CD4-positive, alpha-beta T cell (primary cell): ENCODE results near the gene SMIM41. TPM values are rescaled to one million over a fixed set of nuclear protein-coding genes. Genes with fewer than 3 reads are reported as not detected.

Experiments
- ATAC-seq: fragments of 200-7000 bp; cut with Tn5 transposase; one replicate; pipeline ENCODE4 v1.10.0; 2022; ENCODE audit warnings: mild to moderate bottlenecking; ENCODE audit not compliant: poor library complexity
- CTCF ChIA-PET: fragments of 350-600 bp; sonication (Branson Sonifier 250); formaldehyde crosslinking; loops from one replicate; lab custom pipeline; 2021; ENCODE audit warnings: antibody characterized with exemption, inconsistent platforms; lab: Charles Lee
- POLR2A ChIA-PET: fragments of 350-600 bp; sonication (Branson Sonifier 250); formaldehyde crosslinking; loops from one replicate; lab custom pipeline; 2021; ENCODE audit warnings: antibody characterized with exemption, inconsistent platforms; lab: Charles Lee
- DNase-seq, 14 experiments: peaks; one replicate each; pipeline ENCODE4 v3.0.0-alpha.2; 2013 to 2020; ENCODE audit warnings: mixed read lengths in 2 of 14
- H3K27ac ChIP-seq, 2 donors: one replicate each; pipeline versions ENCODE4 v1.5.1 to v1.7.0; 2013; ENCODE audit warnings: low read length in 2 of 2, low read depth in 1 of 2, mild to moderate bottlenecking in 1 of 2
- H3K27me3 ChIP-seq, 2 experiments: 1 replicate in 1 of 2; 2 replicates in 1 of 2; pipeline versions ENCODE4 v1.6.1 to v1.7.0; 2013; ENCODE audit warnings: low read length in 2 of 2, control low read depth in 1 of 2, mild to moderate bottlenecking in 1 of 2, moderate library complexity in 1 of 2; ENCODE audit not compliant: insufficient read depth in 2 of 2, control insufficient read depth in 1 of 2
- H3K36me3 ChIP-seq: one replicate; pipeline ENCODE4 v1.6.1; 2013; ENCODE audit warnings: low read length, control low read depth; ENCODE audit not compliant: insufficient read depth
- H3K4me1 ChIP-seq: one replicate; pipeline ENCODE4 v1.6.1; 2013; ENCODE audit warnings: low read length, control low read depth; ENCODE audit not compliant: insufficient read depth
- H3K4me3 ChIP-seq: one replicate; pipeline ENCODE4 v1.5.1; 2013; ENCODE audit warnings: mild to moderate bottlenecking, low read length, moderate library complexity
- H3K9me3 ChIP-seq, 2 experiments: 1 replicate in 1 of 2; 2 replicates in 1 of 2; pipeline versions ENCODE4 v1.6.1 to v1.7.0; 2013; ENCODE audit warnings: low read length in 2 of 2, mild to moderate bottlenecking in 2 of 2, control low read depth in 1 of 2, moderate library complexity in 1 of 2; ENCODE audit not compliant: control insufficient read depth in 1 of 2, insufficient read depth in 1 of 2
- H3K27ac Mint-ChIP-seq: one replicate; pipeline ENCODE4 v1.8.0; 2020; ENCODE audit warnings: mixed read lengths
- H3K27me3 Mint-ChIP-seq: one replicate; pipeline ENCODE4 v1.8.0; 2021; ENCODE audit warnings: mixed read lengths
- H3K36me3 Mint-ChIP-seq: one replicate; pipeline ENCODE4 v1.8.0; 2021; ENCODE audit warnings: low read depth, mixed read lengths
- H3K4me1 Mint-ChIP-seq: one replicate; pipeline ENCODE4 v1.8.0; 2021; ENCODE audit warnings: low read depth, mixed read lengths
- H3K4me3 Mint-ChIP-seq: one replicate; pipeline ENCODE4 v1.8.0; 2020; ENCODE audit warnings: mild to moderate bottlenecking, mixed read lengths
- H3K9me3 Mint-ChIP-seq: one replicate; pipeline ENCODE4 v1.8.0; 2020; ENCODE audit warnings: mixed read lengths
- intact Hi-C, 2 experiments: fragments of 100-400 bp; cut with DNase I in 1 of 2; cut with micrococcal nuclease in 1 of 2; formaldehyde crosslinking; loops; one replicate each; pipeline versions ENCODE4 v1.15.1 to v1.9.0; 2023 to 2025; cut with DNase I, micrococcal nuclease
- total RNA-seq, 174 experiments: library from RNA in 2 of 174; stranded (reverse) in 2 of 174; gene quantifications; one replicate each; pipeline ENCODE4 v1.2.3 and lab custom pipeline; 2021 to 2026
- TF ChIP-seq, protein P1 (sequence below): fragments of 200-600 bp; IDR thresholded peaks from one replicate; pipeline ENCODE4 v1.8.0; 2022; ENCODE audit warnings: antibody characterized with exemption, mild to moderate bottlenecking

SMIM41 gene
- total RNA-seq, 2 experiments from 2014 or later, result not detected

GRCh38 chr12:52066346-52067080, 13.0 kb upstream of the SMIM41 start:
- Mint-ChIP-seq H3K9me3 (no peaks in the 10 kb centered on the region), H3K4me1 (peaks cover 24% of the 10 kb centered on the region), H3K27ac (no peak overlapping the region), H3K4me3 (no peak overlapping the region), H3K36me3 (peaks cover 20% of the 10 kb centered on the region), H3K27me3 (no peaks in the 10 kb centered on the region)
- TF ChIP-seq, protein P1, sequence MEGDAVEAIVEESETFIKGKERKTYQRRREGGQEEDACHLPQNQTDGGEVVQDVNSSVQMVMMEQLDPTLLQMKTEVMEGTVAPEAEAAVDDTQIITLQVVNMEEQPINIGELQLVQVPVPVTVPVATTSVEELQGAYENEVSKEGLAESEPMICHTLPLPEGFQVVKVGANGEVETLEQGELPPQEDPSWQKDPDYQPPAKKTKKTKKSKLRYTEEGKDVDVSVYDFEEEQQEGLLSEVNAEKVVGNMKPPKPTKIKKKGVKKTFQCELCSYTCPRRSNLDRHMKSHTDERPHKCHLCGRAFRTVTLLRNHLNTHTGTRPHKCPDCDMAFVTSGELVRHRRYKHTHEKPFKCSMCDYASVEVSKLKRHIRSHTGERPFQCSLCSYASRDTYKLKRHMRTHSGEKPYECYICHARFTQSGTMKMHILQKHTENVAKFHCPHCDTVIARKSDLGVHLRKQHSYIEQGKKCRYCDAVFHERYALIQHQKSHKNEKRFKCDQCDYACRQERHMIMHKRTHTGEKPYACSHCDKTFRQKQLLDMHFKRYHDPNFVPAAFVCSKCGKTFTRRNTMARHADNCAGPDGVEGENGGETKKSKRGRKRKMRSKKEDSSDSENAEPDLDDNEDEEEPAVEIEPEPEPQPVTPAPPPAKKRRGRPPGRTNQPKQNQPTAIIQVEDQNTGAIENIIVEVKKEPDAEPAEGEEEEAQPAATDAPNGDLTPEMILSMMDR, result no peak
- intact Hi-C loops, result no loop called here
- CTCF ChIA-PET, result interaction anchor here (7.4 kb wide), 1 partner anchor 42 kb away, joined by 149 read pairs; no protein-coding TSS in a partner anchor
- no peak overlapping the region for H3K4me3 ChIP-seq
- DNase-seq, result no peak
- POLR2A ChIA-PET, result no interaction called here
- no peak for ATAC-seq
- H3K27me3 ChIP-seq, result no peaks in the 10 kb centered on the region
- no peaks in the 10 kb centered on the region for H3K36me3 ChIP-seq
- H3K27ac ChIP-seq, result no peak overlapping the region
- H3K4me1 ChIP-seq, result peaks cover 21% of the 10 kb centered on the region
- no peaks in the 10 kb centered on the region for H3K9me3 ChIP-seq

GRCh38 chr12:52067081-52067374, 12.5 kb upstream of the SMIM41 start:
- Histone ChIP-seq H3K4me3 (no peak overlapping the region), H3K9me3 (no peaks in the 10 kb centered on the region), H3K4me1 (peaks cover 25% of the 10 kb centered on the region), H3K27me3 (no peaks in the 10 kb centered on the region), H3K36me3 (peaks cover 3% of the 10 kb centered on the region), H3K27ac (no peak overlapping the region)
- TF ChIP-seq, protein P1, result no peak
- ChIA-PET POLR2A (no interaction called here), CTCF (interaction anchor here (7.4 kb wide), 1 partner anchor 42 kb away, joined by 149 read pairs; no protein-coding TSS in a partner anchor)
- DNase-seq (no peak), ATAC-seq (no peak)
- Mint-ChIP-seq H3K36me3 (peaks cover 23% of the 10 kb centered on the region), H3K27ac (no peak overlapping the region), H3K27me3 (no peaks in the 10 kb centered on the region), H3K4me1 (peaks cover 28% of the 10 kb centered on the region), H3K9me3 (no peaks in the 10 kb centered on the region), H3K4me3 (no peak overlapping the region)
- intact Hi-C loops, result no loop called here

GRCh38 chr12:52069327-52070184, 9.9 kb upstream of the SMIM41 start, which contains the start of gene ATG101:
ATG101 (plus strand) TSS chr12:52069978; CDS start chr12:52073651, 3,673 bp downstream.
- Histone ChIP-seq H3K9me3 (no peaks in the 10 kb centered on the region), H3K27me3 (no peaks in the 10 kb centered on the region), H3K27ac (peak within 1 kb of the TSS; percentile 78 to 94), H3K36me3 (peaks cover 23% of the 10 kb centered on the region), H3K4me1 (peaks cover 41% of the 10 kb centered on the region), H3K4me3 (peak within 1 kb of the TSS; percentile 98)
- ChIA-PET POLR2A (interaction anchor here (0.8 to 3.2 kb wide), 16 partner anchors 9 to 1431 kb away, joined by 3 to 51 read pairs (median 6); partner anchors contain the start of genes EIF4B, NR4A1, TAMALIN and TARBP2), CTCF (interaction anchor here (0.6 to 7.4 kb wide), 12 partner anchors 10 to 974 kb away, joined by 3 to 149 read pairs (median 4); partner anchors contain the start of gene NR4A1)
- H3K4me1 Mint-ChIP-seq, result peaks cover 49% of the 10 kb centered on the region
- intact Hi-C loops, result loop anchor here (1.0 to 10.0 kb wide), 6 partner anchors 14 to 245 kb away; partner anchors contain the start of gene NR4A1 (in 2 of the 2)
- no peaks in the 10 kb centered on the region for H3K9me3 Mint-ChIP-seq
- peak within 1 kb of the TSS; percentile 93 for H3K4me3 Mint-ChIP-seq
- DNase-seq (peak; percentile 75 to 96 (median 82)), ATAC-seq (peak; percentile 90)
- peak within 1 kb of the TSS; percentile 93 for H3K27ac Mint-ChIP-seq
- peaks cover 48% of the 10 kb centered on the region for H3K36me3 Mint-ChIP-seq
- TF ChIP-seq, protein P1, result peak; percentile 76
- no peaks in the 10 kb centered on the region for H3K27me3 Mint-ChIP-seq
